Retinal pigment epithelial cell (primary cell): ENCODE results near the gene ALDOA.
"Not testable (repeated sequence)": the region's sequence is repeated elsewhere in the genome, so short reads cannot be mapped to it uniquely, and the experiment has no call there.

Experiments used
- DNase-seq: peaks from one replicate; pipeline ENCODE4 v3.0.0-alpha.2; 2010; ENCODE audit warnings: low read depth
- H3K4me3 ChIP-seq: 2 replicates; pipeline ENCODE4 v1.5.1; 2011; ENCODE audit warnings: mild to moderate bottlenecking, low read length, control low read depth, moderate library complexity
- CTCF ChIP-seq: conservative IDR thresholded peaks from 2 replicates; pipeline ENCODE4 v1.5.1; 2011; ENCODE audit warnings: low read depth, low read length, control low read depth, inconsistent platforms

ALDOA gene

GRCh38 chr16:30113031-30113710 is 47.6 kb downstream of the ALDOA start, which contains the start of gene GDPD3:
Gene GDPD3 (minus strand): TSS chr16:30113537. CDS start chr16:30113478, 59 bp downstream.
- no peak within 1 kb of the TSS for H3K4me3 ChIP-seq
- DNase-seq: no peak
- TF ChIP-seq CTCF: no peak

GRCh38 chr16:30113711-30114333 is 48.3 kb downstream of the ALDOA start:
- TF ChIP-seq CTCF: no peak
- no peak for DNase-seq
- H3K4me3 ChIP-seq: no peak overlapping the region

- TF ChIP-seq CTCF: no peak
- H3K4me3 ChIP-seq: no peak overlapping the region
- no peak for DNase-seq
Measured at GRCh38 chr16:30114411-30114810, 48.9 kb downstream of the ALDOA start.

GRCh38 chr16:30114833-30115232 is 49.3 kb downstream of the ALDOA start:
- DNase-seq, H3K4me3 ChIP-seq: not testable (repeated sequence)

GRCh38 chr16:30115238-30115637 is 49.7 kb downstream of the ALDOA start:
- no peak for DNase-seq
- H3K4me3 ChIP-seq: no peak overlapping the region
- no peak for TF ChIP-seq CTCF

GRCh38 chr16:30116291-30117207 is 51.0 kb downstream of the ALDOA start:
- no peak overlapping the region for H3K4me3 ChIP-seq
- DNase-seq: no peak
- TF ChIP-seq CTCF: no peak

- no peak for TF ChIP-seq CTCF
- DNase-seq: no peak
- no peak overlapping the region for H3K4me3 ChIP-seq
Measured at GRCh38 chr16:30117768-30118167, 52.2 kb downstream of the ALDOA start.
